ENCODE results near the gene PPP2R2B.

DNA sequence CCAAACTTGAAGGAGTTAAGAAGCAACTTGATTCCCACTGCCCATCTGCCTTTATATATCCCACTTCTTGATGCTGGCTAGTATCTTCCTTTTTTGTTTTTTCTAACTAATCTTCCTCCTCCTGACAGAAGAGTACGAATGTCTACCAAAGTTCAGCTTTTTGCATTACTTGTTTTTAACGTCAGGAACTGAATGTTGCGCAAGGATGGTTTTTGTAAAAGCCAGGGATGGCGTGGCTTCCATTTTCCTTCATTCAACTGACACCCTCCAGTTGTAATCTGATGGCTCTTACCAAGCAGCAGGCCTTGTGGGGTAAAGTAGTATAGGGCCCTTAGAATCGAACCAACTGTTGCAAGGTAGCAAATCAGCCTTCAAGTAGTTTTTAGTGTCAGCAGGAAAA, 291.8 kb downstream of the PPP2R2B start:
- TF ChIP-seq, protein P1, sequence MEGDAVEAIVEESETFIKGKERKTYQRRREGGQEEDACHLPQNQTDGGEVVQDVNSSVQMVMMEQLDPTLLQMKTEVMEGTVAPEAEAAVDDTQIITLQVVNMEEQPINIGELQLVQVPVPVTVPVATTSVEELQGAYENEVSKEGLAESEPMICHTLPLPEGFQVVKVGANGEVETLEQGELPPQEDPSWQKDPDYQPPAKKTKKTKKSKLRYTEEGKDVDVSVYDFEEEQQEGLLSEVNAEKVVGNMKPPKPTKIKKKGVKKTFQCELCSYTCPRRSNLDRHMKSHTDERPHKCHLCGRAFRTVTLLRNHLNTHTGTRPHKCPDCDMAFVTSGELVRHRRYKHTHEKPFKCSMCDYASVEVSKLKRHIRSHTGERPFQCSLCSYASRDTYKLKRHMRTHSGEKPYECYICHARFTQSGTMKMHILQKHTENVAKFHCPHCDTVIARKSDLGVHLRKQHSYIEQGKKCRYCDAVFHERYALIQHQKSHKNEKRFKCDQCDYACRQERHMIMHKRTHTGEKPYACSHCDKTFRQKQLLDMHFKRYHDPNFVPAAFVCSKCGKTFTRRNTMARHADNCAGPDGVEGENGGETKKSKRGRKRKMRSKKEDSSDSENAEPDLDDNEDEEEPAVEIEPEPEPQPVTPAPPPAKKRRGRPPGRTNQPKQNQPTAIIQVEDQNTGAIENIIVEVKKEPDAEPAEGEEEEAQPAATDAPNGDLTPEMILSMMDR (IDR thresholded peaks at IDR 0.05; ENCODE audit: extremely low read depth in 1 of 2, insufficient read depth in 1 of 2, low read depth in 1 of 2, low read length in 2 of 2): no peak
- TF ChIP-seq FOS (IDR thresholded peaks at IDR 0.05; ENCODE audit: borderline replicate concordance, insufficient read depth, low read length) (no peak), EZH2 (IDR thresholded peaks at IDR 0.05; ENCODE audit: borderline replicate concordance, low read depth, low read length, severe bottlenecking) (no peak), POLR2A (IDR thresholded peaks at IDR 0.05; ENCODE audit: low read depth, low read length) (no peak), GATA2 (IDR thresholded peaks at IDR 0.05; ENCODE audit: insufficient read depth, insufficient read length, low read depth, low read length) (no peak), POLR2AphosphoS5 (IDR thresholded peaks at IDR 0.05; ENCODE audit: insufficient read depth, low read depth, low read length) (no peak), MYC (IDR thresholded peaks at IDR 0.05; ENCODE audit: low read depth, low read length) (no peak), JUN (IDR thresholded peaks at IDR 0.05; ENCODE audit: borderline replicate concordance, insufficient read depth, insufficient read length, low read depth) (no peak)
